D341Med (cell line): ENCODE results near the gene PAPSS1.
A peak's percentile ranks its signal among the peaks of the same experiment; 100 is the strongest.

Experiments used
- DNase-seq: peaks from one replicate; pipeline ENCODE4 v3.0.0; 2012; ENCODE audit warnings: low spot score

The PAPSS1 gene

DNA sequence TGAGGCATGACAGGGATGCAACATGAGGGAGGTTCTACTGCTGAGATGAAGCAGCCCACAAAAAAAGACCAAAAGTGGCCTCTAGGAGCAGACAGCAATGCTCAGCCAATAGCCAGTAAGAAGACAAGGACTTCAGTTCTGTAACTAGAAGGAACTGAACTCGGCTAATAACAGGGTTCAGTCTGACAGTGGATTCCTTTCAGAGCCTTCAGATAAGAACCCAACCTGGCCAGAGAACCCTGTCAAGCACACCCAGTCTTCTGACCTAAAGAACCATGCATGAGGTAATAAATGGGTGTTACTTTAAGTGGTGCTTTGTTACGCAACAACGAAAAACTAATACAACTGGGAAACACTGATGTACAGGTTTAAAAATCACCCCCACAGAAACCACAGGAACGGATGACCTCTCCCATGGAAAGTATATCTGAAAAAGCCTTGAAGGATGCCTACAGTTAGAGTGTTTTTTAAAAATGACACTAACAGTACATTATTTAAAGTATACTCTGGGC, 94.6 kb downstream of the PAPSS1 start:
- no peak for DNase-seq

DNA sequence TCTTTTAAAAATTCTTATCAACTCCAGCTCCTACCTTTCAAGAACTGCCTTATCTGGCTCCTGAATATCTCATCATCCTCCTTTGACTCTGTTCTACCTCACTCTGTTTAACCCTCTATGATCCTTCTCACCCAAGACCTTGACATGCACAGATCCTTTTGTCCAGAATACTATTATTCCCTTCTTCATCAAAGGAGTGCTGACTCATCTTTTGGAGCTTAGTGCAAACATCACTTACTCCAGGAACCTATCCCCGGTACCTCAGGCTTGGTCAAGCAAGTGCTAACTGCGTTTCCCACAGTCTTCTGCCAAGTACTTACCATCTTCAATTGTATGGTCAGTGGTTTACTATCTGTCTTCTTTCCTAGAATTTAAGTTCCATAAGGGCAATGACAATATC, 96.0 kb downstream of the PAPSS1 start:
- no peak for DNase-seq

DNA sequence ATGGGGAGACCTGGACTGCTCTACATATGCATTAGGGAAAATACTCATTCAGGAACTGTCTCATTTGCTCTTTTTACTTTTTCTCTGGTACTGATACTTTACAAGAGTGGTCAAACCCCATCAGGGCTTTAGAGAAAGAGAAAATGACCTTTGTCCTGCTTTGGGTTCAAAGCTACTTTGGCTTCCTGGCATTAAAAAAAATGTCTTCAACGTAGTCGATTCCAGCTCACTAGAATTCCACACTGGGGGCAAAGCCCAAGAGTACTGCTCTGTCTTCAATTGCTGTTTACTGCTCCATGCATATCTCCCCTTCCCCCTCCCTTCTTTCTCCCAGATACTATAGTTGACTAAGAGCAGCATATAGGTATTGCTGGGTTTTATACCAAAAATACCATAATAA, 98.0 kb downstream of the PAPSS1 start:
- no peak for DNase-seq

DNA sequence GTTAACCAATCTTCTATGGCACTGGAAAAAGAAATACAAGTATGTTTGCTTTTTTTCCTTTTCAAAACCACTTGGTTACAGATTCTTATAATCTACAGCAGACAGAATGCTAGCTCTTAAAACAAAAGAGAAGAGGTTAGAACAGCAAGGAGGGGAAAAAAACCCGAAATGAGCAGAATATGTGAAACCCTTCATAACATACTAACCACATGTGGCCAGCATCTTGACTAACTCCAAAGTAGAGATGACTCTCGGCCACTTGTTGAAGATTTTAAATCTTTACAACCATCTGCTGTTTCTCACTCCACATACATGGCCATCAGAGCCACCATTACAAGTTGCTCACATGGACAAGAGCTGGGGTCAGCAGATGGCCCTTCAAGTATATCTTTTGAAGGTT, 100.3 kb downstream of the PAPSS1 start:
- no peak for DNase-seq

DNA sequence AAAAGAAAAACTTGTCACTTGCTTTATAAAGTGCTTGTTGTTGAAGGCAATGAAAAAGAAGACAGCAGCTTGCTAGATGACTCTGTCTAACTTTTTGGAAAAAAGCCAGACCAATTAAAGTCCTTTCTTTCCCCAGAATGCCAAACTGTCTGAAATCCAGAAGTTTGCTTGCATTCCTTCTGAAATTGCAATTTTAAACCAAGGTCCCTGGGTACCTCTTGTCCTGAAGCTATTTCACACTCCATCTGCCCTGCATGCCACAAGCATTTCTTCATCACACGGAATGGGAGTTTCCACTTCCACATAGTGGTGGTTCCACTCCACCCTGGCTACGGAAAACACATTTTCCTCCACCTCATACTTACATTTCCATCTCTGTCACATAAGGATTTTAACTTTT, 101.0 kb downstream of the PAPSS1 start:
- no peak for DNase-seq

DNA sequence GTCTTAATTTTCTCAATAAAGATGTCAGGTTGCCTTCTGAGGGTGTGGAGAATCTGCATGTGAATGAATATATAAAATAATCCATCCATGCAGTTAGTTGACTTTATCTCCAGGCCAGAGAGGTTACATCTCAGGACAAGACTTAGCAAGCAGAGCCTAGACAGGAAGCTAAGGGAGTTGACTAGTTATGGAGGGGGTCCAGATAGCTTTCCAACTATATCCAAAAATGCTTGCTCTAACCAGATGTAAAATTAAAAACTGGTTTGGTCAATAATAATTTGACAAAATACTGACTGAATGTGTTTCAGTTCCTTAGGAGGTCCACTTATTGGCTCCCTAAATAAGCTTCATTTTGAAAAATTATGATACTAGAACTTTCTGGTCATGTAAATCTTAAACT, 101.4 kb downstream of the PAPSS1 start:
- DNase-seq, result no peak

DNA sequence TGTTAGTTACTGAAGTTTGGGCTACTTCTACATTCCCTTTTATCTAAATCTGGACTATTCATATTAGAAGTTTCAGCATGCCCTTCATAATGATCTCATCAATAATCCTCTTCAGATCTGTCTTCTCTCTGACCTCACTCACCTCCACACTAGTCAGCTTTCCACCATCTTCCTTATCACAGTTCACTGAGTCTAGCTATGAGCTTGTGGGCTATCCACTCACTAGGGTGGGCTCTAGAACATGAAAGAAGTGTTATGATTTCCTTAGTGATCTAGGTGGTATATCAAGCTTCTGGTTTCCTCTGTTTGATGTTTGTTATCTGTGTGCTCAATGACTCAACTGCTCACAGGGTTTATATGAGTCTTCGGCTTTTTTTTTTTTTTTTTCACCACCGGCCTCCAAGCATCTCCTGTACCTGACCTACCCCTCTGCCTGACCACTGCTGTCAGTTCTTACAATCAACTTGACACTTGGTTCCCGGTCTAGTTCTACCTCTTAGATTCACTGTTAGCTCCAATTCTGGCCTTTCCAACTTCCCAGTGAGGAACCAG, 103.1 kb downstream of the PAPSS1 start:
- no peak for DNase-seq

DNA sequence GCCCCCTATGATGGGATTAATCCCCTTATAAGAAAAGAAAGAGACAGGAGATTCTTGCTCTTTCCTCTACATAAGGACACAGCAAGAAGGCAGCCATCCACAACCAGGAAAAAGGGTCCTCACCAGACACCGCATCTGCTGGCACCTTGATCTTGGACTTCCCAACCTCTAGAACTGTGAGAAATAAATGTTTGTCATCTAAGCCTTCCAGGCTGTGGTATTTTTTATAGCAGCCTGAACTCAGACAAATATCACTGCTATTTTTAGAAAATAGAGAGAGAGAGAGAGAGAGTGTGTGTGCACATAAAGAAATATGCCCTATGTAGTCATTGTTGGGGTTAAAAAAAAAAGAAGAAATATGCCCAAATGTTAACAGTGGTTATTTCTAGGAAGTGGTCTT, 104.2 kb downstream of the PAPSS1 start:
- DNase-seq, result no peak

DNA sequence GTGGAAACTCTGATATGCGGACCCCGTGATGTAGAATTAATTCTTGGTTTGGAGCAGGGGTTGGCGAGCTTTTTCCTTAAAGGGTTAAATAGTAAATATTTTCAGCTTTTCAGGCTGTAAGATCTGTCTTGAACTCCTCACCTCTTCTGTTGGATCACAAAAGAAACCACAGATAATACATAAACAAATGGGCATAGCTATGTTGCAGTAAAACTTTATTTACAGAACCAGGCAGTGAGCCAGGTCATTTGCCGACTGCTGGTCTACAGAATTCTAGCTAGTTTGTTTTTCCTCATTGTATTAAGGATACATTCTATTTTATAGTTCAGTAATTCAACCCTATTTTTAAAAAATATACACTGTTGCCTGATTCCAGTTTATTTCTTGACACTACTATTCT, 116.6 kb downstream of the PAPSS1 start:
- DNase-seq, result no peak

DNA sequence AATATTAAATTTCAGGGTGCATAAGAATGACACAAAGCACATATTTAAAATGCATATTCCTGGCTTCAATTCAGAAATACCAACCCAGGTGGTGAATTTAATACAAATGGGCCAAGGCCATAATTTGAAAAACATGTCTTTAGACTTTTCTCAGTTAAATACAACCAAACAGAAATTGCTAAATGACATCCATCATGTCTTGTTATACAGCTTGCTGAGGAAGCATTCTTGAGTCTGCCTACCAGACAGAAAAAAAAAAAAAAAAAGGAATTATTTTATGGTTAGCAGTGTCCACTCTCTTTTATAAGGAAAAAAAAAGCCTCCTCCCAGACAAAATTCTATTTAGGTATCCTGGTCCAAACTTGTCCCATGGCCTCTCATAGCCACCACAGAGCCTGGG, 119.1 kb downstream of the PAPSS1 start:
- DNase-seq, result no peak

DNA sequence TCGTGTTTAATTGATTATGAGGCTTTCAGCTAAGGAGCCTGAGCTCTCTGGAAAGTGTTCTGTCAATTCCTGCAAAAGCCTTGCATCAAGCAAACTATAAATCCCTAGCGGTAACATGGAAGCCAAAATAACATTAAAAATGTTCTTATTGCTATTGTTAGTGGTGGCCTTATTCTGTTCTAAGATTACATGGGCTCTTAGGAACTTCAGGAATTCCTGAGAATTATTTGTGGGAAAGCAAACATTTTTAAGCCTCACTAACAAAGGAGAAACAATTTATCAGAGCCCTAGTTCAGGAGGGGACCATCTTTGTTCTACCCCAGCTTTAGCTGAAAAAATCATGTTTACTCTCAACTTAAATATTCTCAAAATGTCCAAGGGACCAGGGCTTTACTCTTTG, 119.6 kb downstream of the PAPSS1 start:
- no peak for DNase-seq

DNA sequence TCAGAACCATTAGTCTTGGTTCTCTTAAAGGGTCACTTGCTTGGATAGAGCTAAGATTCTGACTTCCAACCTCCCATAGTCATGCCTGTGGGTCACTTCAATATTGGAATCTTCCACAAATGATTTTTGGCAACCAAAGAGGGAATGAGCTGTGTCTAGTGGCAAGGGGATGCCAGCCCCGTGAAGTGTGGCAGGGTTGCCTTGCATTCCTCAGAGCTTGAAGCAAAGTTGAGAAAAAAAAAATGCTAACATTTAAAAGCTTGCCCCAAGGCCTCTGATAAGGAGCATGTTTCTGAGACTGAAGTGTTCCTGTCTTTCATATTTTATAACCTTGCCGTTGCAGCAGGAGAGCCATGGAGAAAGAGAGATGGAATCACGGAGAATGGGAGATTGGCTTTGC, 120.2 kb downstream of the PAPSS1 start:
- DNase-seq, result no peak

DNA sequence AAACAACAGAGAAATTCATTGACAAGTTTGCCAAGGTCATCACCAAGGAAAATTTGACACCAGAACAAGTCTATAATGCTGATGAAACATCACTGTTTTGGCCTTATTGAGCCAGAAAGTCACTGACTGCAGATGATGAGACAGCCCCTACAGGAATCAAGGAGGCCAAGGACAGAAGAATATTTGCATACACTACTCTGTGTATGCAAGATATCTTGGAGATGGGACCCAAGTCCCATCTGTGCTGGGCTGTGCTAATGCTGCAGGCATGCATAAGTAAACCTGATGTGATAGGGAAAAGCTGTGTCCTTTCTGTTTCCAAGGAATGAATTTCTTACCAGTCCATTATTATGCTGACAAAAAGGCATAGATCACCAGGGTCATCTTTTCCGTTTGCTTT, 126.8 kb downstream of the PAPSS1 start:
- no peak for DNase-seq

DNA sequence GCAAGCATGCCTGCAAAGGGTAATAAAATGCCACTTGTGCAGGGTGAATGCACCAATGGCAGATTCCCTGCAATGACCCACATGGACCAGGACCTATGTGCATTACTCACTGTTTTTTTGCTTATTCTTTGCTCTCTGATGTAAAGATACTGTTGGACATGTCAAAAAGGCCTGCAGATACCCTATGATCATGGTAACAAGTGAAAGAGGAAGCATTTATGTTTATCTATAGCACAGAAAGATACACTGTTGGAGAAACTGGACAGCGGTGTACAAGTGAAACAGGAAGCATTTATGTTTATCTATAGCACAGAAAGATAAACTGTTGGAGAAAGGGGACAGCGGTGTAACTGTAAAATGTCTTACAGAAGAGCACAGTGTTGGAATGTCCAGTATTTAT, 127.5 kb downstream of the PAPSS1 start:
- DNase-seq, result no peak

DNA sequence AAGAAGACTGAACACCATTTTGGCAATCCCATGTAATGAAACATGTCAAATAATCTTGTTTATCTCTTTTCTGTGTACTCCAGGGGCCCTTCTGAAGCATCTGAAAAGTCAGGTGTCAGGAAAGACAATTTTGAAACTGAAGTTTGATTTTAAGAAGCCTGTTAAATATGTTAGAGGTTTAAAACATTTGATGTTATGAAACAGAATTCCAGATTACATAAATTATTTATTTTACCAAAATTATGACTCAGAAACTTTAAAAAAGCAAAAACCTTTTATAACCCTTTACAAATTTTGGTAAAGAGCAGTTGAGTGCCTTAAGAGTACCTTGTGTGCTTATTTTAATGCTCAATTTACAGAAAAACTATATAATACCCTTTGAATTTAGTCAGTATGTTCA, 130.8 kb downstream of the PAPSS1 start:
- no peak for DNase-seq

DNA sequence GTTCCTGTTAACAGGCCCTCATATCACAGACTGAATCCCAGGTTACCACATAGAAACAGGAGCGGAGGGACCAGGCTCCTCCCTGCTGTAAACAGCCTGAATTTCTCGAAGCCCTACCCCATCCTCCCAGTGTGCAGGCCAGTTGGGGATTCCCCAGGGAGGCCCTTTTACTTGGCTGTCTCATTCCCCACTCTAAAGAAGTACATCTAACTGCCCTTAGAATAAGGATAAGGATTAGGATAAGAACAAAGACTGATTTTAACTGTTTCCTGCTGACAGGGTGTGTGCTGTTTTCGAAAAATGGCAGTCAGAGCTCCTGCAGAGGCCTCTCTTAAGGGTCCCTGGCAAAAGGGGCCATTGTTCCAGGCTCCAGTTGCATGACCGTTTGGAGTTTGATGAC, 133.7 kb downstream of the PAPSS1 start:
- no peak for DNase-seq

DNA sequence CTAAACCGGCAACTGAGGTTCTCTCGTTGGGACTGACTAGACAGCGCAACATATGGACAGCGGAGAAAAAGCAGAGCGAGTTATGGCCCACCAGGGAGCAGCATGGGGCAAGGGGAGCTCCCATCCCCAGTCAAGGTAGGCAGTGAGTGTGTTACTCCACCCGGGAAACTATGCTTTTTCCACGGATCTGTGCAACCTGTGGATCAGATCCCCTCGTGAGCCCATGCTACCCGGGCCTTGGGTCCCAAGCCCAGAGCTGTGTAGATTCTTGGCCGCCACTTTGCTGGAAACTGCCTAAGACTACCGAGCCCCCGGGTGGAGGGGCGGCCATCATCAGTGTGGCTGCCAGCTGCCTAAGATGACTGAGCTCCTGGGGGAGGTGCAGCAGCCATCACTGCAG, 140.9 kb downstream of the PAPSS1 start:
- peak; percentile 36 for DNase-seq

DNA sequence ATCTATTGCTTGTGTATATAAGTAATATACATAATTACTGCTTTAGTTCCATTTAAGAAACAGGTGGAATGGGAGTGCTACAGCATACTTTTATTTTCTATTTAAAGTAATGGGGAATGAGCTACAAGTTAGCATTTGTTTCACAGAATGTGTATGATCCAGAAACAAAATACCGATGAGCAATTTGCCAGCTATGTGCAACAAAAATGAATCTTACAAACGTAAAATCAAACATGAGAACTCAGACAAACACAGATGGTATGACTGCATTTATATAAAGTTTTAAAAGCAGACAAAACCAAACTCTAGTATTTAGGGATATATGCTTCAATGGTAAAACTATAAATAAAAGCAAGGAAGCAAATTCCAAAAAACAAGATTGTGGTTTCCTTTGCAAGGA, 141.7 kb downstream of the PAPSS1 start:
- no peak for DNase-seq

DNA sequence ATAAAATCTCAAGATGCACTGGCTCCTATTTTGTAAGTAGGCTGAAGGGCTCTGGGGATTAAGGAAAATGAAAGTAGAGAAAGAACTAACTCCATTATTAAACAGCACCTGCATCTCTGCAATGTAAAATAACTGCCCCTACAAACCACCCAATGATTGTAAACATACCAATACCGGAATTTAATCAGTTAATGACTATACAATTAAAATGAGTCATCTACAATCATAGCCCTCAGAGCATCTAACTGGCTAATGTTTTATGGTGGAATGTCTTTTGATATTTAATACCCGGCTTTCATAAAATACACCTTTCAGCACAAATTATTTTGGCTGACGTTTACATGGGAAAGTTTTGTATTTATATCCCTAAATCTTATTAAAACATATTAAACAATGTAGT, 142.3 kb downstream of the PAPSS1 start:
- no peak for DNase-seq

DNA sequence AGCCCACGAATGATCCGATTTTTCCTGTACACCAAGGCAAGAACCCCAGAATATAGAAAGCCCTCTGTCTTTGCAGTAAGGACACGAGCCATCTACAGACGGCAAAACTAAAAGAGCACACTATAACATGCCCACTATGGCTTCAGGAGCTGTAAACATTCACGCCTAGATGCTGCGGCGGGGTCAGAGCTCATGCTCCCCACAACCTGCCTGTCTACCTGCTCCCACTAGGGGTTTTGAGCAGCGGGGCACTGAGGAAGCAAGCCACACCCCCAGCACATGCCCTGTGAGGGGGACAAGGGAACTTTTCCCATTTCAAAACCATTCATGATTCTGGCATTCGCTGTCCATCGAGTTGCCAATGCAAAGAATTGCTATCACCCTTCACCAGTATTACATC, 144.8 kb downstream of the PAPSS1 start:
- no peak for DNase-seq

DNA sequence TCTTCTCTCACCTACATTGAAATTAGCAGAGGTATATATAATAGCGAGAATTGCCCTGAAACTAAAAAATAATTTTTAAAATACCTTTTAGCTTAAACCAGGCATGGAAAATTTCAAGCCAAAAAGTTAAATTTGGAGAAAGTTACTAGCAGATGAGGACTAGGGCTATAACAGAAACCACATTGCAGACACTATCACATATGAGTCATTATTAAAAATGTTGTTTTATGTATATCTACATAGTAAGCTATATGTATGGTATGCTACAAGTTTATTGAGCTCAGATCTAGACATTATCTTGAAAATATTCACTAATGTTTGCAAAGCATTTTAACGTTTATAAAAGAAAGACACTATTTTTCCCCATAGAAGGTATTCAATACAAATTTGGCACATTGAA, 147.8 kb downstream of the PAPSS1 start:
- no peak for DNase-seq

DNA sequence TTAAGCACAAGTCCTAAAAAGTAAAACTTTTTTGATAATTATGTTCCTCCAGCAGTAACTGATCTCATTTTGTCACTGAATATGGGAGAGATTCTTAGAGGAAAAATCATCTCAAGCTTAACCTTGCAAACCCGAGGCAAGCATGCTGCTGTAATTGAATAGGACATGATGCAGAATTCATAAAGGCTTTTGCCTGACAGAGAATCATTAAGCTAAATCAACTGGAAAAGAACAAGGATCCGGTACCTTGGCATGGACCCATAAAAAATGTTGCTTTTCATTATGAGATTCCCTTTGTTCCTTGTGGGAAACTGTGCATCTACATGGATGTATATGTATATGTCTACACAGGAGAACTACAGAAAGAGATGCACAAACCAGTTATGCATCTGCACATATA, 149.1 kb downstream of the PAPSS1 start:
- no peak for DNase-seq

DNA sequence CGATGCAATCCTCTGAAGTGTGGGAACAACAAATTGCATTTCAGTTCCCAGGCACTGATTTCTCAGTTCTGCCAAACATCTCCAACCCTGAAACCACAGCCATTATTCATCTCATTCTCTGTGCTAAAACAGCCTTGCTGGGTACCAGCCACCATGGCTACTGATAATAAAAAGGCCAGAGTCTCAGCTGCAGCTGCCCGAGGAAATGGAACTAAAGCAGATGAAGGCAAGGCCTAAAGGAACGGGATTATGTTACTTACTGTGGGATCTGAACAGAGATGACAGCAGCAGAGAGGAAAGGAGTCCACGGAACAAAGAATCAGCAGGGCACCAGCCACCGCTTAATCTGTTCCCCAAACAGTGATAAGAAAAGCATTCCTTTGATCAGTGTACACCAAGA, 155.7 kb downstream of the PAPSS1 start:
- no peak for DNase-seq
